GM21825 (cell line): ENCODE data around the gene HDAC11.
"Not testable (repeated sequence)": the region's sequence is repeated elsewhere in the genome, so short reads cannot be mapped to it uniquely, and the experiment has no call there.

Experiments
- ATAC-seq: cut with Tn5 transposase; IDR thresholded peaks from one replicate; pipeline ENCODE4 v1.9.1; 2021; ENCODE audit warnings: mild to moderate bottlenecking, moderate library complexity; ENCODE audit not compliant: unreplicated experiment

Gene HDAC11

GRCh38 chr3:13479582-13480339 is at the start of gene HDAC11:
Gene HDAC11 (plus strand): TSS chr3:13480306. CDS start chr3:13480348, 42 bp downstream.
- ATAC-seq, result peak; percentile 96

GRCh38 chr3:13430411-13430875 is 49.7 kb upstream of the HDAC11 start:
- ATAC-seq, result not testable (repeated sequence)

GRCh38 chr3:13432093-13432492 is 48.0 kb upstream of the HDAC11 start:
- ATAC-seq, result no peak

DNA sequence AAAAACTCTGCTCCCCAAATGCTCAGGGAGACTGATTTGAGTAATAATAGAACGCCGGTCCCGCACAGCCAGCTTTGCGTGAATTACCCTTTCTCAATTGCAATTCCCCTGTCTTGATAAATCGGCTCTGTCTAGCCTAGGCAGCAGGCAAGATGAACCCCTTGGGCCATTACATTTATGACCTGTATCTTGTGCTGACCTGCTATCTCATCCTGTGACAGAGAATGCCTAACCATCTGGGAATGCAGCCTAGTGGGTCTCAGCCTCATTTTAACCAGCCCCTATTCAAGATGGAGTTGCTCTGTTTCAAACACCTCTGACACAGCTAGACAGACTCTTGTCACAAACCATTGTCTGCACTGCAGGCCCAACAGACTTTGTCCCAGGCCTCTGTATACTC is 46.2 kb upstream of the HDAC11 start:
- no peak for ATAC-seq

- ATAC-seq, result not testable (repeated sequence)
Measured at GRCh38 chr3:13436213-13436612, 43.9 kb upstream of the HDAC11 start.

GRCh38 chr3:13440204-13440817 is 39.8 kb upstream of the HDAC11 start:
- no peak for ATAC-seq

- not testable (repeated sequence) for ATAC-seq
Measured at GRCh38 chr3:13442882-13443281, 37.2 kb upstream of the HDAC11 start.

GRCh38 chr3:13451301-13451673 is 28.8 kb upstream of the HDAC11 start:
- ATAC-seq, result peak; percentile 9

- no peak for ATAC-seq
Measured at GRCh38 chr3:13452490-13453335, 27.4 kb upstream of the HDAC11 start.

- ATAC-seq, result no peak
Measured at GRCh38 chr3:13455644-13456043, 24.5 kb upstream of the HDAC11 start.

- no peak for ATAC-seq
Measured at GRCh38 chr3:13457593-13457992, 22.5 kb upstream of the HDAC11 start.

- no peak for ATAC-seq
Measured at GRCh38 chr3:13459605-13460340, 20.3 kb upstream of the HDAC11 start.

GRCh38 chr3:13460341-13460736 is 19.8 kb upstream of the HDAC11 start:
- no peak for ATAC-seq

GRCh38 chr3:13461169-13462124 is 18.7 kb upstream of the HDAC11 start:
- ATAC-seq, result no peak

- no peak for ATAC-seq
Measured at GRCh38 chr3:13462125-13462629, 17.9 kb upstream of the HDAC11 start.

- no peak for ATAC-seq
Measured at GRCh38 chr3:13462822-13463221, 17.3 kb upstream of the HDAC11 start.

DNA sequence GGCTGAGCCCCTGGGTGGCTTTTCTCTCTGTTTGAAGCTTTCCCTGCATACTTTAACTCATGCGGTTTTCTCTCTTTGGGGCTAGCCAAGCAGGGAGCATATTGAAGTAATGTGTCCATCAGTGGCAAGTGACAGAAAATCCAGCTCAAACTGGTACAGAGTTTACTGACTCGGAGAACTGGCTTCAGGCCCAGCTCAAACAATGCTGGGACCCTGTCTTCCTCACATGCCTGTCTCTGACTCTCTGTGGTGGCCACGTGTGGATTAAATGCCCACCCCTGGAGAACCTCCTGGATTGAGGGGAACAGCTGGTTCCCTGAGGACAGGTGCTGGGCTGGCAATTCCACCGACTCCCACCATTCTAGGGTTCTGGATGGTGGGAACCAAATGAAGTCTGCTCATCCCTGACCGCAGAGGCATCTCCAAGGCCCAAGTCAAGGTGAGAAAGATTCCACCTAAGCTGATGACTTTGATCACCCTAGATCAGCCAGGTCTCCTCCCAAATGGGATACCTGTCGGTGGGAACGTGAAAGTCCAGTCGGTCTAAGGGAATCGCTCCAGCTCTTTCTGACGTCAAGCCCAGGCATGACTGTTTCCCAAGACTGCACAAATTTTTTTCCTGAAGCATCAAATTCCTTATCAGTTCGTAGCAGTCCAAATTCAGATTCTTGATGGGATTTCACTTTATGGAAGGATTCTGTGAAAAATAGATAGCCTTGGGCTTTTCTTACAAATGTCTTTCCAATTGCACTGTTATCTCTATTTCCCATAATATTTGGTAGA is 16.3 kb upstream of the HDAC11 start:
- ATAC-seq, result no peak

- no peak for ATAC-seq
Measured at GRCh38 chr3:13465236-13465873, 14.8 kb upstream of the HDAC11 start.
